ENCODE measurements around the gene CILP2.

- TF ChIP-seq POLR2A (IDR thresholded peaks at IDR 0.05; ENCODE audit: control extremely low read depth in 1 of 2, low read depth in 2 of 2, low read length in 2 of 2) (no peak), EP300 (IDR thresholded peaks at IDR 0.05; ENCODE audit: borderline replicate concordance in 1 of 2, low read depth in 2 of 2, low read length in 2 of 2) (no peak), YY1 (IDR thresholded peaks at IDR 0.05; ENCODE audit: low read depth, low read length) (no peak), CTCF (IDR thresholded peaks at IDR 0.05; ENCODE audit: control extremely low read depth in 1 of 3, insufficient read depth in 1 of 3, low read depth in 1 of 3, low read length in 3 of 3) (no peak), CHD2 (IDR thresholded peaks at IDR 0.05; ENCODE audit: low read length) (no peak), EGR1 (IDR thresholded peaks at IDR 0.05; ENCODE audit: borderline replicate concordance, low read depth, low read length) (no peak), ZNF274 (IDR thresholded peaks at IDR 0.05; ENCODE audit: borderline replicate concordance, extremely low read depth, low read length) (no peak), ATF2 (IDR thresholded peaks at IDR 0.05; ENCODE audit: low read length) (no peak), TAF1 (IDR thresholded peaks at IDR 0.05; ENCODE audit: low read depth, low read length) (no peak), MAFK (IDR thresholded peaks at IDR 0.05; ENCODE audit: low read depth, low read length) (no peak), USF2 (IDR thresholded peaks at IDR 0.05; ENCODE audit: low read length) (no peak), HDAC6 (IDR thresholded peaks at IDR 0.05; ENCODE audit: low read depth, low read length) (no peak), GABPA (IDR thresholded peaks at IDR 0.05; ENCODE audit: borderline replicate concordance, insufficient read depth, low read length) (no peak), CBX8 (IDR thresholded peaks at IDR 0.05; ENCODE audit: borderline replicate concordance, low read depth, low read length) (no peak)
Measured at GRCh38 chr19:19566306-19566705, 28.2 kb downstream of the CILP2 start.

Data from H1 (cell line).